Dedifferentiated amniotic fluid mesenchymal stem cell (primary cell): ENCODE results near the gene TMEM30A.

Experiments used
- DNase-seq: peaks from one replicate; pipeline ENCODE4 v3.0.0-alpha.2; 2016; ENCODE audit errors: extremely low spot score

TMEM30A gene

GRCh38 chr6:75215291-75215690 lies 69.3 kb downstream of the TMEM30A start:
- DNase-seq, result no peak

GRCh38 chr6:75213732-75214131 lies 70.9 kb downstream of the TMEM30A start:
- DNase-seq, result no peak

GRCh38 chr6:75213112-75213511 lies 71.5 kb downstream of the TMEM30A start:
- DNase-seq, result no peak

- no peak for DNase-seq
These were observed 72.5 kb downstream of the TMEM30A start for GRCh38 chr6:75211920-75212590.

DNA sequence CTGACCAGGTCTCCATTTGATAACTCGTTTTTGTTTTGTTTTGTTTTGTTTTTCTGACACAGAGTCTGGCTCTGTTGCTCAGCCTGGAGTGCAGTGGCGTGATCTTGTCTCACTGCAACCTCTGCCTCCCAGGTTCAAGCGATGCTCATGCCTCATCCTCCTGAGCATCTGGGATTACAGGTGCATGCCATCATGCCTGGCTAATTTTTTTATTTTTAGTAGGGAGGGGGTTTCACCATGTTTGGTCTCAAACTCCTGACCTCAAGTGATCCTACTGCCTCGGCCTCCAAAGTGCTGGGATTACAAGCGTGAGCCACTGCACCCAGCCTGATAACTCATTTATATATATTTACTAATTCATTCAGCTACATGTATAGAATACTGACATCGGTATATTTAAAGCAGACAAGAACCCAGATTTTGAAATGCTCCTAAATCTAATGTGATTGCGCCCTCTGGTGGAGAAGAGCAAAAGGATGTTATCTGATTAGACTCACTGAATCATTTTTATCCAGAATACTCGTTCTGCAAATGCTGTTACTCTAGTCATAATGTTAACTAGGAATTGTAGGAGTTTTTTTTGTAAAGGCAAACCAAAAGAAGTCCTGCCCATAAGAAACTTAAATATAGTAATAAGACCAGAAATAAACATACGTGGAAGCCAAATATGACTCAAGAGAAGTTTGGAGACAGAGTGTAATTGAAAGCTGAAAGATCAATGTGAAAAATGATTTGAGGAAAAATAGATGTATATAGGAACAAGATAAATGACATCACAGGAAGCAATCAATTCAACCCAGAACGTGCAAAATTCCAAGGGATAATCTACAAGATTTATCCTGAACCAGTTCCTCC lies 73.5 kb downstream of the TMEM30A start:
- peak; percentile 83 for DNase-seq

GRCh38 chr6:75209184-75209723 lies 75.3 kb downstream of the TMEM30A start:
- no peak for DNase-seq

GRCh38 chr6:75208298-75209183 lies 76.1 kb downstream of the TMEM30A start:
- peak; percentile 80 for DNase-seq

- no peak for DNase-seq
These were observed 77.8 kb downstream of the TMEM30A start for GRCh38 chr6:75206576-75207342.

DNA sequence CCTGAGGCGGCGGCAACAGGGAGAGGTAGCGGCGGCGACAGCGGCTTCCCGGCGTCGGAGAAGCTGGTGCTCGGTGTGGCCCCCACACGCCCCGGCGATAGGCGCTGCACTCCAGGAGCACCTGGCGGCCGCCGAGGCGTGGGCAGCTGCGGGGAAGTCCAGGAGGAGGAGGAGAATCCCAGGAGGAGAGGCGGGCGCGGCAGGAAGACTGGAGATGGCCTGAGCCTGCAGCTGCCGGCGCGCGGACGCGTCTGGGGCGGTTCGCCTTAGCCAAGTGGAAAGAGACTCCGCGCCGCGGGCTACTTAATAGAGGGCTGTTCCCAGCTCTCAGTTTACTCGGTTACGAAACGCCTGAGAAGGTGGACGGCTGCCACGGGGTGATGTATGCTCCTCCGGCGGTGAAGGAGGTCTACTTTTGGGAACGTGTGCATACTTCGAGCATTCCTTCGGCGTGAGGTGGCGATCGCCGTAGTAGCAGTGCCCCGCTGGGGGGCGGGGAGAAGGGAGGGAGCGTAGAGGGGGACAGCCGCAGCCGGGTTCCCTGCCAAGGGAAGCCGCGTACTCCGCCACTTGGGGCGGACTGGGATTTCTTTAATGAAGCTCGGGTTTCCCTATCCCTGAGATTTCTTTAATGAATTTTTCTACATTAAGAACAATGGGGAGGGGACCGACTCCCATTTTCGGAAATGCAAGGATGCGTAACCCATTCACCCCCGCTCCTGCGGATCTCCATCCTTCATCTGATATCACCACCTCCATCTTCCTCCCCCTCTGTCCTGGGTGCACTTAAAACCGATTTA lies 78.6 kb downstream of the TMEM30A start, which contains the start of gene COL12A1:
Gene COL12A1, minus strand, starts transcription at position 278 of the 800 bp plus-strand sequence. CDS start 3,261 bp downstream, outside the sequence.
- DNase-seq, result peak; percentile 98

- peak; percentile 66 for DNase-seq
These were observed 79.4 kb downstream of the TMEM30A start for GRCh38 chr6:75204959-75205775.

- peak; percentile 95 for DNase-seq
These were observed 80.2 kb downstream of the TMEM30A start for GRCh38 chr6:75204217-75204958.

DNA sequence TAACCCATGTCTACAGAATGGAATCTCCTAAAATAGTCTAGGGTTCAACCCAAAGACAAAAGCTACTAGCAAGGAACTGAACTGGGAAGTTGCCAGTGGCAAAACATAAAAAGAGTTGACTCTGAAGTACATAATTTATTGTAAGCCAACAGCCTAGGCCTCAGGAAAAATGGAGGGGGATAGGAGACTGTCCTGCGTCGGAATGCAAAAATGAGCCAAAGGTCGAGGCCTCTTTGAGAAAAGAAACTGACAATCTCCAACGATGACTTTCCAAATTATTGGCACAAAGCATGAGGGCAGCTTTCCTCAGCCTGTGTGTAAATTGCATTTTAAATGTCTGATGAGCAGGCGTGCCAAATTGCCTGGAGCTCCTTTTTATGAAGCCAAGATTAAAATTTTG lies 80.9 kb downstream of the TMEM30A start:
- no peak for DNase-seq
